Lung microvascular endothelial cell (primary cell): ENCODE data around the gene HOXB3. TPM values are rescaled to one million over a fixed set of nuclear protein-coding genes. Genes with fewer than 3 reads are reported as not detected.

Experiments
- DNase-seq, 2 donors: peaks; one replicate each; pipeline versions ENCODE4 v3.0.0 to v3.0.0-alpha.2; 2010; ENCODE audit warnings: low read depth in 2 of 2
- total RNA-seq: library from RNA; depleted of rRNA; stranded (reverse); fragments of >200 nt; gene quantifications from 2 replicates; pipeline ENCODE4 v1.2.1, GENCODE V29; 2014

The HOXB3 gene
- total RNA-seq, 1 donor from 2014 or later = 1.8 TPM

DNA sequence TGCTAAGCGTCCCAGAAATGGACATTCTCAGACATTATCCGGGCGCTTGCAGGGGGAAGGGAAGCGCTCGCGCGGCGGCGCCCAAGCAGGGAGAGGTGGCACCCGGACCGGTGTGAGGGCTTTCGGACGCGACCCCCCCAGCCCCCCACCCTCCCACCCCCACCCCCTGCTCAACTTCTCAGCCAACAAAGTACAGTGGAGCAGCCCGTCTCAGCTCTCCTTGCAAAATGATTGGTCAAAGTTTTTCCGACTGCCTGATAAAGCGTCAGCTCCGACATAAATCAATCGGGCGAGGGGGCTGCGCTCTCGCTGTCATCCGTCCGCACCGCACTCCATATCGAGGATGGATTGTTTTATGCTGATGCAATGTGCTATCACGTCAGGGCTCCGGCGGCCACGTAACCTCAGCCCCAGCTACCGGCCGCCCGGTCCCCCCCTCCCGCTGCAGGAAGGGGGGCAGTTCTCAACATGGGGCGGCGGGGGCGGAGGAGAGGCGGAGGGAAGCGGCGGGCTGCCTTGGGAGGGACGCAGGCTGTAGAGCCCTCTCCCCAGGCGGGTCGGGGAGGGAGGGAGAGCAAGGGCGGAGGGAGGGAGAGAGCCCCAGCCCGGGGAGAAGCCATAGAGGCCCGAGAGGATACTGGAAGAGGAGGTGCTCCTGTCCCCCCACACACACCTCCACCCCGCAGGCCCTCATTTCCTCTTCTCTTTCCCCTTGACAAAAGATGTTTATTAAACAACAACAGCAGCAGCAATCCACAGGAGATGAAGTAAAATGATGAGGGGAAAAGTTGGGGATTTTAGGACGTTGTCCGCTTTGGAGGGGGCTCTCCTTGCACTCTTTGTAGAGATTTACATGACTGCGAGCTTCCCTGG lies 36.4 kb upstream of the HOXB3 start, which contains the start of gene HOXB9:
HOXB9 (minus strand) TSS at position 114 of the 873 bp plus-strand sequence; CDS start at position 25, 89 bp downstream.
- peak in 1 of 2 donors; percentile 26 for DNase-seq

DNA sequence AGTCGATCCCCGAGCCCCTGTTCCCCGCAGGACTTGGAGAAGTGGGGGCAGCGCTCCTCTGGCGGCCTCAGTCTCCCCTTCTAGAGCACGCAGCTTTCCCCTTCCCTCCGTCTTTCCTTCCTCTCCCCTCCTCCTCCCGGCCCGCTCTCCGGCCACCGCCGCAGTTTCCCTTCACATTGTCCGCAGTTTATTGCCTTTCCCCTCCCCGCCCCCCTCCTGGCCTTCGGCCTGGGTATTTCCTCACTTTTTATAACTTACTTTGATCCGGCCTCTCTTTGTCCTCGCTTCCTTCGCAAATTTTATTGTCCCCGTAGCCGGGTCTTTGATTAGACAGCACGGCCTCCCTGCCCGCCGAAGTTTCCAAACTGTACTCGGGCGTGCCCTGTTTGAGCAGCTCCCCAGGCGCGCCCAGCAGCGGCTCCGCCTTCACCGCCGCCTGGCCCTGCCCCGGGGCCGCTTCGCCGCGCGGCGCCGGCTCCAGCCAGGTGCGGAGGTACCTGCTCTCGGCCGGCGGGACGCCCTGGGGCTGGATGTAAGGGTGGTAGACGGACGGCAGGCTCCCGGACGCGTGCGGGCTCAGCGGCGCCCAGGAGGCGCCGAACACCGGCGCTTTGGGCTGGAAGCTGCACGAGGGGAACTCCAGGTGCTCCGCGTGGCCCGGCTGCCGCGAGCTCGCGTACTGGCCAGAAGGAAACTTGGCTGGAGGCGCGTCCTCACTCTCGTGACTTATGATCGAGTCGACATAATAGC lies 35.6 kb upstream of the HOXB3 start:
- peak in 1 of 2 donors; percentile 41 for DNase-seq

DNA sequence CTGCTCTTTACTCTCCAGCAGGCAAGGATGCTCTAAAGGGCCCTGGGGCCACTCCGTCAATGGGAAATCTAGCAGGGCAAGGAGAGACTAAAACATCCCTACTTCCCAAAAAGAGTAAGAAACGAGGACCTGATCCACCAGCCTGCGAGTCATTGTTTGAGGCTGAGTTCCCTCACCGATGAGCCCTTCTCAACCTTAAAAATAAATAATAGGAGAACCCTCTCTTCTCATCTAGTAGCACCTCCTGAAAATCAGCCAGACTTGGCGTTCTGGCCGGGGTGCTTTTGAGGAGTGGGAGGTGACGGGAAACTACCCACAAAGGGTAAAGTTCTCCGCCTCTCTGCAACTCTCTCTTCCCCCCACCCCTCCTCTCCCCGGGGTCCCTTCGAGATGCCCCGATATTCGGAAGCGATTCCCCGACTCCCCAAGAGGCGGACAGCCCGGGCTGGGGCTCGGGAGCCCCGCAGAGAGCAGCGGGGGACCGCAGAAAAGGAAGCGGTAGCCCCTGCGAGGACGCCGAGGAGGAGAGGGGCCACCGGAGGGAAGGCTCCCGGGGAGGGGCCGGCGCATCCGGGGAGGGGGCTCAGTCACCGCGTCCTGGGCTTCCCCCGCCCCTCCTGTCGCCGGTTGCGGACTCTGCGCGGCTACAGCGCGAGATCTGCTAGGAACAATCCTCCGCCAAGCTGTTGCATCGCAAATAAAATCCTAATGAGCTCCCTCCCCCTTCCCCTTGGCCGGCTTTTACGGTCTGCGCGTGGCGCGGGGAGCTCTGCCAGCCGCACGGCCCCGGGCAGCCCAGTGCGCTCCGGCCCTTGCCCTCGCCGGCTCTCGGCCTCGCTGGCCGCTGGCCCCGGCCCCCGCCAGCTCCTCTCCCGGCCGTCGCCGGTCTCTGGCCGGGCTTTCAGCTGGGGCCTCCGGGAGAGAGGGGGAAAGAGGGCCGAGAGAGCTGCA lies 34.8 kb upstream of the HOXB3 start:
- peak in 1 of 2 donors; percentile 48 for DNase-seq

DNA sequence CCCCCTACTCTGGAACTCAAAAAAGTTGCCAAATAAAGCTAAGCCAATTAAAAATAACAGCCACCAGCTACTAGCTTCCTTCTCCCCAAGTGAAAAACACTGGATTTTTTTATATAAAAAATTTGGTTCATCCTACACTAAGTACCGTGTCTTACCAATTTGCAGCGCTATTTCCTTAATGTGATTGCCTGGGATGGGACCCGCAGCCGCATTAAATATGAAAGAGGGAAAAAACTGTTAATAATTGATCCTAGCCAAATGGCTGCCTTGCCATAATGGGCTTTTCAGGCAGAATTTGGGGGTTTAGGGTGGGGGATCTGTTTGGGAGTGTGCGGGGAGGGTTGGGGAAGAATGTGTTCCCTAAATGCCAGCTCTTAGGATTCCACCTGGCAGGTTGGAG lies 34.1 kb upstream of the HOXB3 start:
- no peak for DNase-seq

DNA sequence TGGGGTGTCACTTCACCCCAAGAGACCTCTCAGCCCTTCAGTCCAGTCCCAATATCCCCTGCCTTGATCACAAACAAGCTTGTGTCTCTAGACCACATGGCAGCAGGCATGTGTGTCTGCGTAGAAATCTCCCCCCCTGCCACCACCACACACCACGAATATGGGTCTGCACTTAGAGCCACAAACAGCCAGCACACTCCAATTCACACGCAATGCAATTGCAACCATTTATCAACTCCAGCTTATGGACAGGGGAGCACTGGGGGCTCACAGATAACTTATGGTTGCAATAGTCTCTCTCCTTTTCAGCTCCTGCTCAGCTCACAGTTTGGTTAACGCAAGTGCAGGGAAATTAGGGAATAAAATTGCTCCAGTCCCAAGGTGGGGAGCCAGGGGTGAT lies 33.5 kb upstream of the HOXB3 start:
- no peak for DNase-seq

DNA sequence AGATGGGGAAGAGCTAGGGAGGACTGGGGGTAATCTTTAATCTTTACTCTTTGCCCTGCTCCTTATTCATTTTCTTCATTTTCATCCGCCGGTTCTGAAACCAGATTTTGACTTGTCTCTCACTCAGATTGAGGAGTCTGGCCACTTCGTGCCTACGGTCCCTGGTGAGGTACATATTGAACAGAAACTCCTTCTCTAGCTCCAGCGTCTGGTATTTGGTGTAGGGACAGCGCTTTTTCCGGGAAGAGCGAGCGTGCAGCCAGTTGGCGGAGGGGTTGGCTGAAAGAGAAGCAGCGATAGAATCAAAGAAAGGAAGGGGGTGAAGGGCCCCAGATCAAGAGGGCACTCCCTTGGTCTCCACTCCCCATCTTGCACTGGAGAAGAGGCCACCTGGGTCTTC lies 32.8 kb upstream of the HOXB3 start:
- DNase-seq = no peak

DNA sequence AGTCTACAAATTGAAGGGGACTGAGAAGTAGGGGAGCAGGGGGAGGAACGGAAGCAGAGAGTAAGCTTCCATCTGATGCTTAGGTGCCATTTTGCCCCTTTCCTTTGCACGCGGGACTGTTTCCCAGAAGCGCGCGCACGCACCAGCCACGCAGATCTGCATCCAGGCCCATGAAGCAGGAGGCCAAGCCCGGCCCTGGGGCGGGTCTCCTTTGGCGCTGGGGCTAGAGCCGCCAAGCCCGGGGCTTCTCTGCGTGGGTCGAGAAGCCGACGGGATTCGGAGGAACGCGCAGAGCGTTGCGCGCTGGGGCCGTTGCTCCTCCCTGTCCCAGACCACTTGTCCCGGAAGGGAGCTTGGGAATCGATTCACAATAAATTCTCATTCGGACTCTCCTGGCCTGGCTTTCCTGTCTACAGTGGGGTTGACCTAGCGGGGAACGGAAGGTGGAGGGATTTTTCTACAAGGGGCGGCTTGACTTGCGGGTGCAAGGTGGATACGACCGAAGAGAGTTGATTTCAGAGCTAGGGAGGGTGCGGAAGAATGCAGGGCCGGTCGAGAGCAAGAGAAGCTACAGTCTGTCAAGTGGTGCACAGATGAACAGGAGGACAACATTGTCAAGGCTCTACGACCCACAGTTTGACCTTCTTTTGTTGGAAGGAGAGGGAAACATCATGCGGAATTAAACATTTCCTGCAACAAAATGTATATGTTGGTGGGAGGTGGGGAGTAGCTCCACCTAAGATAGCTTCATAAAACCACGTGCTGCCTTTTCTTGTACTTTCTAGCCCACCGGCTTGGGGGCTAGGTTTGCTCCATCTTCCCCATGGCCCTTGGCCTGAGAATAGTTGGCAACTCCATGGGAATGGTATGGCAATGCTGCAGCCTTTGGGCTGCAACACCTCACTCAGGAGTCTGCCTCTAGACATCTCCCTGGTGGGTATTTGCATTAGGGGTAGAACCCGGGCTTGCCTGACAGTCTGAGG lies 31.7 kb upstream of the HOXB3 start:
- DNase-seq = no peak

DNA sequence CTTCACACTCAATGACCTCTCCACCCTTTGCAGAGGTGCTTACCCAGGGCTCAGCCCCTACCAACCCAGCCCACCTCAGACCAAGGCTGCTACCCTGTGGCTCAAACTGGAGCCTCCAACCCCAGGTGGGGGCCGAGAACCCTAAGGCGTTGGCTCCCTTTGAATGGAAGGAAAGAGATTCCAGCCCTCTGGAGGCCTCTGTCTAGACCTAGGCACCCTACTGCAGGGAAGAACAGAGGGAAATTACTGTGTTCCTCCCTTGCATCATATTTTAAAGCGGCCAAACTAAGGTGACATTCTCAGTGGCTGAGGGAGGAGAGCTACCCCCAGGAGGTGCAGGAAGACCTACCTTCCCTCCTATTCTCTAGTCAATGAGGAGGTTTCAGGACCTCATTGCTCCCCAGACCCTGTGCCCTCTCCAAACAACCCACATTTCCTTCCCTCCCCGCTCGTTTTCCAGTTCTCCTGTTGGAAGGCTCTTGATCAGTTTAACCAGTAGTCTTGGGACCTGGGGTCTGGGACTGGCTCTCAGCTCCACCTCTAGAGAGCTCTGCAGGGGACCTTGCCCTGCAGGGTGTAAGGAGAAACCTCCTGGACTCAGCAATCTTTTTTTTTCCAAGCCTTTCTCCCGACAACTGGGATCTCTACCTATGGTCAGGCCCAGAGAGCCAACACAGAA lies 30.6 kb upstream of the HOXB3 start:
- DNase-seq = no peak

DNA sequence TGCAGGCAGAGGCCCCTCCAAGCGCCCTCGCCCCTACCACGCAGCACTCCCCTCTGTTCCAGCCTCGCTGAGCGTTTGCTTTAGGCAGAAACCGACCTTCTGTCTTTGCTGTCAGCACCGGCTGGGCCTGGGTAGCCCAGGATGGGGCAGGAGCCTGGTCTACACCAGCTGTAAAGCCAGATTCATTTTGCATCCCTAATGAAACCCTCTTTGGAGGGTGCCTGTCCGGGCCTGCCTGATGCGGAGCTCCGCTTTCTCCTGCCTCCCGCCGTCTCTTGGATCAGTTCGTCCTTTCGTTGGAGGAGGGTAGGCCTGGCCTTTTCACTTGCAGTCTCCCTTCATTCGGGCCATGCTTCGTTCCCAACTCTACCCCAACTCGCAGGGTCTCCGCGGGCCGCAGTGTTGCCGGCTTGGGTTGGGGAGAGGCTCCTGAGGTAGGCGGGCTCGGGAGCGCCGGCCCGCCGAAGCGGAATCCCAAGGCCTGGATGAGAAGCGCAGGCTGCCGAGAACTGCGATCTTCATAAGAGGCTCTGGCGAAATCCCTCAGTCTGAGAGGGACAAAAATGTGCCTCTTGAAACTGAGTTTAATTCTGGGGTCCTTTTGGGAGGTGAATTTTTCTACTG lies 29.9 kb upstream of the HOXB3 start:
- no peak for DNase-seq

DNA sequence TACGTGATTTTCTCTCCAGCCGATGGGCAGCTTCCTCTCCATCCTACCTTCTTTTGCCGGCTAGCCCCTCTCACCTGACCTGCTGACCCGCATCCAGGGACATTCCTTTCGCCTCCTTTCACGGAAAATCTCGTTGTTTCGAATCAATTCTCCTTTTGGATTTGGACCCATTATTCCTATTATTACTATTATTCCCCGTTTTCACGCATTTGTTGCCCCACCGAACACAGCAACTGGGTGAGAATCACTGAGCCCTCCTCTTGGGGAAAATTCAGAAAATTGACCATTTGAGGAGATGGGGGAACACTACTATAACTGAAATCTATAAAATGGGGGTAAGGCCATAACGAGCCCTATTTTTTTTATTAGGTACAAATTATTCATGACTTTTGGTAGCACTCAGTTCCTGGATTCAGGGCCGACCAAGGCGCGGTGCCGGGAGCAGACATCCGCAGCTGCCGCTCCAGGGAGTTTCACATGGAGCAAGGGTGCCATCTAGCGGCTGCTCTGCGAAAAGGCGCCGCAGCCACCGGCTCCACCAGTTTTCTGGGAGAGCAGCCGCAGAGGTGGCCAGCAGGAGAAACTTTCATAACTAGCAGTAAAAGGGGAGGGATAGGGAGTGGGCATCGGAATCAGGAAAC lies 28.3 kb upstream of the HOXB3 start:
- peak; percentile 80 to 87 for DNase-seq

DNA sequence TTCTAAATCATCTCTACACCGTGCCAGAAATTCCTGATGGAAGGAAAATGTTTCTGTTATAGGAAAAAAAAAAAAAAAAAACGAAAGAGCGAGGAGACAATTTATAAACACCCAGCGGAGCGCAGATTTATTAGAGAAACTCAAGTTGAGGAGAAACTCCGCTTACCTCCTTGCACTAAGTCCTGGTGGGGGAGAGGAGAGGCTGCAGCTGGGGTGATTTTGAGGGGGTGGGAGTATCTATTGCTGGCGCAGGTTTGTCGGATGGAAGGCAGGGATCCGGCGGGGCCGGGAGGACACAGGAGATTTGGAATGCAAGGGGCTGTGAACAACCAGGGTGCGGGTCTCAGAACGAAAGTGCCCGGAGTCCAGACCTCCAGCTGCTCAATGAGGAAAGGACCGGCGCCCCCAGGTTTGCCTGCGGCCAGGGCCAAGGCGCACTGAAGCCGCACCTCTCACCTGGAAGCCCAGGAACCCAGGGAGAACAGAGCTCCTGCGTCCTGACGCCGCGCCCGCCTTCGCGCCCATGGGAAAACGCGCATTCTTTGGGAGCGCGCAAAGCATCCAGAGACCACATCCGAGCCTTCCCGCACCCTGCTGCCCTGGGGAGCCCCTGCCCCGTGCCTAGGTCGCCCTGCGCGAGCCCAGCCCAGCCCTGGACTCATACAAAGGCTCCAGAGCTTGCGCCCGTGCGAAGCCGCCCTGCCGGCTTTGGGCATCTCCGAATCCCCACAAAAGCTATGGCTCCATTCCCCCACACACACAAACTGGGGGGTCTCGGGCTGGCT lies 27.6 kb upstream of the HOXB3 start:
- no peak for DNase-seq

DNA sequence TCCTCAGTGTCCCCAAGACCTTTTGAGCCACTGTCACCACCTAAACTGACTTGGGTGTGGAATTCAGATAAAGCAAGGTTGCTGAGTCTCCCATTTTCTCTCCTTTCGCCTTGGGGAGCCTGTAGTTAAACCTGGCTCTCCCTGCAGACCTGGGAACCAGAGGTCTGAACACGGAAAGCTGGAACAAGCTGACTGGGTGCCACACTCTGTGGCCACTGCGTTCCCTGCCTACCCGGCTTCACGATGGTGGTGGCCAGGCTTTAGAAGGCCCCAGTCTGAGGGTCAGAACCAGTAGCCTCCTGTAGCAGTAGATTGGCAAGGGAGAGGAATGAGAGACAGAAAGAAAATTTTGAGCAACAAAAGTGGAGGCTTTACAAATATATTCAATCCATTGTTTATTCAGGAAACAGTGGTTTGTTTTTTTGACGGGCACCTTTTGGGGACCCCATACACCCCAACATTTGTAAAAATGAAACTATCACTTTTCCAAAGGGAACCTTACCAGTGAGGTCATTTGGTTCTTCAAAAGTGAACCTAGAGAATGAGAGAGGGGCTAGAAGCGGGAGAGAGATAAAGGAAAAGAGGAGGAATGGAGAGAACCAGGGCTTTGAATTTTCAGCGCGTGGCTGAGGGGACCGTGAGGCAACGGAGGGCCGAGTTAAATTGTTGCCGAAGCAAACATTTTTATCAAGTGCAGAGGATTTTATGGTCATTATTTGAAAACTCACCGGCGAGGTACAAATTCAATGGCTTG lies 26.9 kb upstream of the HOXB3 start:
- DNase-seq = no peak

DNA sequence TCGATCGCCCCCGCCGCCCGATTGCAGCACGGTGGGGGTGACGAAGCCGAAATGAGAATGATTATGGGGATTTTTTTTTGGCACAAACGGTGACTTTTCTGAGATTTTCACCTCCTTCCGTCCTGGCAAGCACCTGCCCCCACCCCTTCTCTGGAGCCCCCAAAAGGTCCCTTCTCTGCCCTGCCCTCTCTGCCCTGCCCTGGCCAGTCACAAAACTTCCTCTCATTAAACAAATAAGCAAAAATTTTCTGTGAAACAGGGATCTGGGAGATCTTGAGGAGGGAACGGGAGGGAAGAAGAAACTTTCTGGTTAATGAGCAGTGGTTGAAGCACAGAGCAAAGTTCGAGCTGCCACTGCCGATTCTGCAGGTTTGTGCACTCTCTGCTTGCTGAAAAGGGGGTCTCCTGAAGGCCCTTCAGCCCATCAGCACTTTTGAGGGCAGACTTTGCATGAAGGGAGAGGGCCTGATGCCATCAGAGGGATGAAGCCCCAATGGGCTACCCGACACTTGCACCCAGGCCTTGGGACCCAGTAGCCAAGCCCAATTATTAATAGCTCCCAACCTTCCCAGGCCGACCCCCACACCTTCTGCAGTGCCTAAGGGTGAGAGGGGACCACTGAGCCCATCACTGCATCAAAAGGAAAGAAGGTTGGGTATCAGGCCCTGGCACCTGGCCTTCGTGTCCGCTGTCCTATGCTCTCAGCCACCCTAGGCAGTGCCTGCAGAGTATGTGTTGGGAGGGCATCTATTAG lies 26.1 kb upstream of the HOXB3 start:
- DNase-seq = no peak

DNA sequence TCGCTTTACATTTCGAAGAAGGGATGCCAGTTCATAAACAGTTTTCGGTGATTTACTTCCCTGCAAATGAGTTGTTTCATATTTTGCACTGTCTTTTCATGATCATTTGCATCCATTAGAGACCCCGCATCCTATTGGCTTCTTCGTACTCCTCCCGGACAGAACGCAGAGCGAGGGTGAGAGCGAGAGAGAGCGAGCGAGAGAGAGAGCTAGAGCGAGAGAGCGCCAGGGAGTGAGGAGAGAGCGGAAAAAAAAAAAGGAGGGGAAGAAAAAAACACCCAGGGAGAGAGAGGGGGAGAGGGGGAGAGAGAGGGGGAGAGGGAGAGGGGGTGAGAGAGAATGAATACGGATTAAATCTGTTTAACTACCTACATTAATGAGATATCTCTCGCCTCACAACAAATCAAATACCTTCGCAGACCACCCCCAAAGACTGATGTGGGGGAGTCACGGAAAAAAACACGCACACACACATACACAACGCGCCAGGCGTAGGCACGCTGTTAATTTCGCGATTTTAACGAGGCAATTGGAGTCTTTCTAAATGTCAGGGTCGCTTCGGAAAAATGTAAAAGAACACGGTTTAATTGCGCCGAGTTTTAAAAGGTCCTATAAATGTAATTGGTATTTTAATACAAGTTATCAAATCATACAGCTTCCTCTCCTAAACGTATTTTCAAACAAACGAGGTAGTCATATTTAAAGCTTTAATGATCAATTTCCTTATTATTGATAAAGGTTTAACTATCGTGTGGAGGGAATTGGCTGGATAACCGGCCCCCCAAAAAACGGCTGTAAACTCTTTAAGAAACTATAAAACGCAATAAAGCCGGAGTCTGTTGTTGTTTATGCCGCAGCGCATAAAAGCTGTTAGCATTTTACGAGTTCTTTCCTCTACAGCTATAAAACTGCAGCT lies 25.3 kb upstream of the HOXB3 start, which contains the start of gene HOXB8:
HOXB8 (minus strand) TSS at position 246 of the 916 bp plus-strand sequence. CDS start 588 bp downstream, outside the sequence.
- no peak for DNase-seq
